GM23338 (cell line): ENCODE data around the gene MRM2. TPM values are rescaled to one million over a fixed set of nuclear protein-coding genes. Genes with fewer than 3 reads are reported as not detected.

Experiments
- ATAC-seq: fragments of 200-7000 bp; cut with Tn5 transposase; 3 replicates; pipeline ENCODE4 v1.9.1; 2020
- DNase-seq: peaks from one replicate; pipeline ENCODE4 v3.0.0-alpha.2; 2015; ENCODE audit warnings: low spot score
- H2AFZ ChIP-seq: fragments of 200-600 bp; sonication (generic); 2 replicates; pipeline ENCODE4 v1.8.0; 2016; ENCODE audit warnings: antibody characterized with exemption, mild to moderate bottlenecking, moderate library complexity
- H3F3A ChIP-seq: fragments of 200-600 bp; sonication (generic); replicated peaks from 2 replicates; pipeline ENCODE4 v1.8.0; 2017; ENCODE audit warnings: antibody characterized with exemption, mixed run types, low read depth
- H3K27ac ChIP-seq: fragments of 200-600 bp; sonication (generic); 2 replicates; pipeline ENCODE4 v1.6.1; 2016; ENCODE audit warnings: low read depth
- H3K27me3 ChIP-seq: fragments of 200-600 bp; sonication (generic); 2 replicates; pipeline ENCODE4 v1.8.0; 2016; ENCODE audit warnings: mild to moderate bottlenecking, mixed run types, moderate library complexity; ENCODE audit not compliant: insufficient read depth
- H3K36me3 ChIP-seq: fragments of 200-600 bp; sonication (generic); 2 replicates; pipeline ENCODE4 v1.8.0; 2016; ENCODE audit warnings: mild to moderate bottlenecking; ENCODE audit not compliant: insufficient read depth
- H3K4me1 ChIP-seq: fragments of 200-600 bp; sonication (generic); 2 replicates; pipeline ENCODE4 v1.8.0; 2016; ENCODE audit warnings: mild to moderate bottlenecking, moderate library complexity; ENCODE audit not compliant: insufficient read depth
- H3K4me2 ChIP-seq: fragments of 200-600 bp; sonication (generic); 2 replicates; pipeline ENCODE4 v1.7.1; 2017; ENCODE audit warnings: mixed run types
- H3K4me3 ChIP-seq: fragments of 200-600 bp; sonication (generic); 2 replicates; pipeline ENCODE4 v1.6.1; 2016; ENCODE audit warnings: mixed run types
- H3K79me2 ChIP-seq: fragments of 200-600 bp; sonication (generic); replicated peaks from 2 replicates; pipeline ENCODE4 v1.8.0; 2017; ENCODE audit warnings: mild to moderate bottlenecking; ENCODE audit not compliant: insufficient read depth
- H3K9me2 ChIP-seq: fragments of 200-600 bp; sonication (generic); 2 replicates; pipeline ENCODE4 v1.8.0; 2017; ENCODE audit not compliant: insufficient read depth
- H4K20me1 ChIP-seq: fragments of 200-600 bp; sonication (generic); replicated peaks from 2 replicates; pipeline ENCODE4 v1.8.0; 2017; ENCODE audit warnings: mild to moderate bottlenecking; ENCODE audit not compliant: insufficient read depth
- H3K27ac Mint-ChIP-seq: 2 replicates; pipeline ENCODE4 v1.8.0; 2020; ENCODE audit warnings: inconsistent platforms, mild to moderate bottlenecking, moderate library complexity, mixed read lengths
- H3K27me3 Mint-ChIP-seq: 3 replicates; pipeline ENCODE4 v1.8.0; 2022; ENCODE audit warnings: low read depth, mild to moderate bottlenecking, moderate library complexity, mixed read lengths, inconsistent platforms; ENCODE audit not compliant: insufficient read depth, poor library complexity
- H3K36me3 Mint-ChIP-seq: 3 replicates; pipeline ENCODE4 v1.8.0; 2021; ENCODE audit warnings: low read depth, mild to moderate bottlenecking, inconsistent platforms, moderate library complexity, mixed read lengths
- H3K4me1 Mint-ChIP-seq: 3 replicates; pipeline ENCODE4 v1.8.0; 2020; ENCODE audit warnings: mild to moderate bottlenecking, inconsistent platforms, mixed read lengths
- H3K4me3 Mint-ChIP-seq: 3 replicates; pipeline ENCODE4 v1.8.0; 2021; ENCODE audit warnings: moderate library complexity, mild to moderate bottlenecking, inconsistent platforms, mixed read lengths
- H3K9me3 Mint-ChIP-seq: 3 replicates; pipeline ENCODE4 v1.8.0; 2020; ENCODE audit warnings: moderate library complexity, mild to moderate bottlenecking, inconsistent platforms, mixed read lengths
- CREB1 ChIP-seq: fragments of 250-450 bp; sonication (Bioruptor Pico); IDR thresholded peaks from 2 replicates; pipeline ENCODE4 v1.5.0; 2020; ENCODE audit warnings: low read depth, mild to moderate bottlenecking, moderate library complexity
- EZH2 ChIP-seq: fragments of 200-600 bp; sonication (generic); IDR thresholded peaks from one replicate; pipeline ENCODE4 v1.8.0; 2017; ENCODE audit warnings: antibody characterized with exemption, mild to moderate bottlenecking, low read depth; ENCODE audit not compliant: unreplicated experiment
- EZH2phosphoT487 ChIP-seq: fragments of 200-600 bp; sonication (generic); IDR thresholded peaks from one replicate; pipeline ENCODE4 v1.8.1; 2018; ENCODE audit warnings: antibody characterized with exemption; ENCODE audit not compliant: unreplicated experiment
- JUNB ChIP-seq: IDR thresholded peaks from one replicate; pipeline ENCODE4 v1.6.1; 2016; ENCODE audit warnings: antibody characterized with exemption; ENCODE audit not compliant: unreplicated experiment
- NANOG ChIP-seq: IDR thresholded peaks from 2 replicates; pipeline ENCODE4 v1.6.1; 2016; ENCODE audit warnings: antibody characterized with exemption, borderline replicate concordance
- POLR2AphosphoS5 ChIP-seq: IDR thresholded peaks from 2 replicates; pipeline ENCODE4 v1.6.1; 2016; ENCODE audit warnings: antibody characterized with exemption, low read depth
- STAT1 ChIP-seq: IDR thresholded peaks from one replicate; pipeline ENCODE4 v1.6.1; 2016; ENCODE audit warnings: antibody characterized with exemption; ENCODE audit not compliant: unreplicated experiment
- ZNF114 ChIP-seq: fragments of 250-450 bp; sonication (Bioruptor Pico); IDR thresholded peaks from 2 replicates; pipeline ENCODE4 v1.5.0; 2020; ENCODE audit warnings: mild to moderate bottlenecking, moderate library complexity
- ZNF331 ChIP-seq: fragments of 250-450 bp; sonication (Bioruptor Pico); IDR thresholded peaks from 2 replicates; pipeline ENCODE4 v1.5.0; 2020; ENCODE audit warnings: low read depth, mild to moderate bottlenecking, moderate library complexity
- polyA plus RNA-seq: library from polyadenylated mRNA; unstranded; fragments of >200 nt; fragmentation: Nextera tagmentation; extraction: Ambion mirVana; gene quantifications from 2 replicates; pipeline ENCODE4 v1.2.1, GENCODE V29; 2016
- total RNA-seq: library from RNA; depleted of rRNA; stranded (reverse); fragments of >200 nt; shearing (Covaris generic); gene quantifications from 2 replicates; pipeline ENCODE4 v1.2.3, GENCODE V29; 2014
- TF ChIP-seq, protein P1 (sequence below): IDR thresholded peaks from 2 replicates; pipeline ENCODE4 v1.6.1; 2016; ENCODE audit warnings: antibody characterized with exemption
- TF ChIP-seq, protein P2 (sequence below): fragments of 250-450 bp; sonication (Bioruptor Pico); IDR thresholded peaks from 2 replicates; pipeline ENCODE4 v1.5.0; 2020; ENCODE audit warnings: mild to moderate bottlenecking, moderate library complexity
- TF ChIP-seq, protein P3 (sequence below), 2 experiments: fragments of 200-600 bp in 1 of 2; sonication (generic) in 1 of 2; conservative IDR thresholded peaks; 2 replicates each; pipeline versions ENCODE4 v1.5.1 to v1.6.1; 2016 to 2017; ENCODE audit warnings: antibody characterized with exemption in 2 of 2, low read depth in 2 of 2, mild to moderate bottlenecking in 2 of 2, moderate library complexity in 1 of 2
- TF ChIP-seq, protein P4 (sequence below): IDR thresholded peaks from one replicate; pipeline ENCODE4 v1.6.1; 2018; ENCODE audit warnings: antibody characterized with exemption; ENCODE audit not compliant: unreplicated experiment

Gene MRM2
- total and polyA plus RNA-seq, 2 experiments from 2014 or later: 30.0 to 37.8 TPM

DNA sequence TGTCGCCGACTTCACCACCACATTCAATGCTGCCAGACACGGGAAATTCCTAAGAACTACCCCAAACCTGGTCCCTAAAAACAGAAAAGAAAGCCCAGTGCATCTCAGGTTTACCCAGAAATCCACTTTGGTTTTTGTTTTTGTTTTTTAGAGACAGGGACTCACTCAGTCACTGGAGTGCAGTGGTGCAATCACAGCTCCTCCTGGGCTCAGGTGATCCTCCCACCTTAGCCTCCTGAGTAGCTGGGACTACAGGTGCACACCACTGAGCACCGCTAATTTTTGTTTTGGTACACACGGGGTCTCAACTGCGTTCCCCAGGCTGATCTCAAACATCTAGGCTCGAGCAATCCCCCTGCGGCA lies 32.1 kb downstream of the MRM2 start:
- H2AFZ ChIP-seq: no peak overlapping the region
- Mint-ChIP-seq H3K9me3 (no peaks in the 10 kb centered on the region), H3K4me1 (no peaks in the 10 kb centered on the region), H3K4me3 (no peak overlapping the region), H3K27ac (no peak overlapping the region), H3K36me3 (peaks cover 69% of the 10 kb centered on the region), H3K27me3 (peaks cover 2% of the 10 kb centered on the region)
- no peak overlapping the region; the same call in 1 of the 2 replicates for H3K27ac ChIP-seq
- H3K4me3 ChIP-seq: no peak overlapping the region
- DNase-seq: no peak
- H3K9me2 ChIP-seq: no peaks in the 10 kb centered on the region
- no peak overlapping the region for H3K4me2 ChIP-seq
- peaks cover 6% of the 10 kb centered on the region; the same call in 1 of the 2 replicates for H3K79me2 ChIP-seq
- no peaks in the 10 kb centered on the region for H3F3A ChIP-seq
- no peaks in the 10 kb centered on the region for H3K27me3 ChIP-seq
- peaks cover 6% of the 10 kb centered on the region; the same call in 1 of the 2 replicates for H4K20me1 ChIP-seq
- H3K36me3 ChIP-seq: peaks cover 11% of the 10 kb centered on the region
- no peak for ATAC-seq
- TF ChIP-seq JUNB (no peak), CREB1 (CRISPR knock-in tag) (no peak), ZNF114 (CRISPR knock-in tag) (no peak), ZNF331 (CRISPR knock-in tag) (no peak), POLR2AphosphoS5 (no peak), EZH2phosphoT487 (no peak), NANOG (no peak), EZH2 (no peak), STAT1 (no peak)
- TF ChIP-seq, protein P1, sequence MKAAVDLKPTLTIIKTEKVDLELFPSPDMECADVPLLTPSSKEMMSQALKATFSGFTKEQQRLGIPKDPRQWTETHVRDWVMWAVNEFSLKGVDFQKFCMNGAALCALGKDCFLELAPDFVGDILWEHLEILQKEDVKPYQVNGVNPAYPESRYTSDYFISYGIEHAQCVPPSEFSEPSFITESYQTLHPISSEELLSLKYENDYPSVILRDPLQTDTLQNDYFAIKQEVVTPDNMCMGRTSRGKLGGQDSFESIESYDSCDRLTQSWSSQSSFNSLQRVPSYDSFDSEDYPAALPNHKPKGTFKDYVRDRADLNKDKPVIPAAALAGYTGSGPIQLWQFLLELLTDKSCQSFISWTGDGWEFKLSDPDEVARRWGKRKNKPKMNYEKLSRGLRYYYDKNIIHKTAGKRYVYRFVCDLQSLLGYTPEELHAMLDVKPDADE: no peak
- TF ChIP-seq, protein P2, sequence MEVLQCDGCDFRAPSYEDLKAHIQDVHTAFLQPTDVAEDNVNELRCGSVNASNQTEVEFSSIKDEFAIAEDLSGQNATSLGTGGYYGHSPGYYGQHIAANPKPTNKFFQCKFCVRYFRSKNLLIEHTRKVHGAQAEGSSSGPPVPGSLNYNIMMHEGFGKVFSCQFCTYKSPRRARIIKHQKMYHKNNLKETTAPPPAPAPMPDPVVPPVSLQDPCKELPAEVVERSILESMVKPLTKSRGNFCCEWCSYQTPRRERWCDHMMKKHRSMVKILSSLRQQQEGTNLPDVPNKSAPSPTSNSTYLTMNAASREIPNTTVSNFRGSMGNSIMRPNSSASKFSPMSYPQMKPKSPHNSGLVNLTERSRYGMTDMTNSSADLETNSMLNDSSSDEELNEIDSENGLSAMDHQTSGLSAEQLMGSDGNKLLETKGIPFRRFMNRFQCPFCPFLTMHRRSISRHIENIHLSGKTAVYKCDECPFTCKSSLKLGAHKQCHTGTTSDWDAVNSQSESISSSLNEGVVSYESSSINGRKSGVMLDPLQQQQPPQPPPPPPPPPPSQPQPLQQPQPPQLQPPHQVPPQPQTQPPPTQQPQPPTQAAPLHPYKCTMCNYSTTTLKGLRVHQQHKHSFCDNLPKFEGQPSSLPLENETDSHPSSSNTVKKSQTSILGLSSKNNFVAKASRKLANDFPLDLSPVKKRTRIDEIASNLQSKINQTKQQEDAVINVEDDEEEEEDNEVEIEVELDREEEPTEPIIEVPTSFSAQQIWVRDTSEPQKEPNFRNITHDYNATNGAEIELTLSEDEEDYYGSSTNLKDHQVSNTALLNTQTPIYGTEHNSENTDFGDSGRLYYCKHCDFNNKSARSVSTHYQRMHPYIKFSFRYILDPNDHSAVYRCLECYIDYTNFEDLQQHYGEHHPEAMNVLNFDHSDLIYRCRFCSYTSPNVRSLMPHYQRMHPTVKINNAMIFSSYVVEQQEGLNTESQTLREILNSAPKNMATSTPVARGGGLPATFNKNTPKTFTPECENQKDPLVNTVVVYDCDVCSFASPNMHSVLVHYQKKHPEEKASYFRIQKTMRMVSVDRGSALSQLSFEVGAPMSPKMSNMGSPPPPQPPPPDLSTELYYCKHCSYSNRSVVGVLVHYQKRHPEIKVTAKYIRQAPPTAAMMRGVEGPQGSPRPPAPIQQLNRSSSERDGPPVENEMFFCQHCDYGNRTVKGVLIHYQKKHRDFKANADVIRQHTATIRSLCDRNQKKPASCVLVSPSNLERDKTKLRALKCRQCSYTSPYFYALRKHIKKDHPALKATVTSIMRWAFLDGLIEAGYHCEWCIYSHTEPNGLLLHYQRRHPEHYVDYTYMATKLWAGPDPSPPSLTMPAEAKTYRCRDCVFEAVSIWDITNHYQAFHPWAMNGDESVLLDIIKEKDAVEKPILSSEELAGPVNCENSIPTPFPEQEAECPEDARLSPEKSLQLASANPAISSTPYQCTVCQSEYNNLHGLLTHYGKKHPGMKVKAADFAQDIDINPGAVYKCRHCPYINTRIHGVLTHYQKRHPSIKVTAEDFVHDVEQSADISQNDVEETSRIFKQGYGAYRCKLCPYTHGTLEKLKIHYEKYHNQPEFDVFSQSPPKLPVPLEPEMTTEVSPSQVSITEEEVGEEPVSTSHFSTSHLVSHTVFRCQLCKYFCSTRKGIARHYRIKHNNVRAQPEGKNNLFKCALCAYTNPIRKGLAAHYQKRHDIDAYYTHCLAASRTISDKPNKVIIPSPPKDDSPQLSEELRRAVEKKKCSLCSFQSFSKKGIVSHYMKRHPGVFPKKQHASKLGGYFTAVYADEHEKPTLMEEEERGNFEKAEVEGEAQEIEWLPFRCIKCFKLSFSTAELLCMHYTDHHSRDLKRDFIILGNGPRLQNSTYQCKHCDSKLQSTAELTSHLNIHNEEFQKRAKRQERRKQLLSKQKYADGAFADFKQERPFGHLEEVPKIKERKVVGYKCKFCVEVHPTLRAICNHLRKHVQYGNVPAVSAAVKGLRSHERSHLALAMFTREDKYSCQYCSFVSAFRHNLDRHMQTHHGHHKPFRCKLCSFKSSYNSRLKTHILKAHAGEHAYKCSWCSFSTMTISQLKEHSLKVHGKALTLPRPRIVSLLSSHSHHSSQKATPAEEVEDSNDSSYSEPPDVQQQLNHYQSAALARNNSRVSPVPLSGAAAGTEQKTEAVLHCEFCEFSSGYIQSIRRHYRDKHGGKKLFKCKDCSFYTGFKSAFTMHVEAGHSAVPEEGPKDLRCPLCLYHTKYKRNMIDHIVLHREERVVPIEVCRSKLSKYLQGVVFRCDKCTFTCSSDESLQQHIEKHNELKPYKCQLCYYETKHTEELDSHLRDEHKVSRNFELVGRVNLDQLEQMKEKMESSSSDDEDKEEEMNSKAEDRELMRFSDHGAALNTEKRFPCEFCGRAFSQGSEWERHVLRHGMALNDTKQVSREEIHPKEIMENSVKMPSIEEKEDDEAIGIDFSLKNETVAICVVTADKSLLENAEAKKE (CRISPR knock-in tag): no peak
- TF ChIP-seq, protein P3, sequence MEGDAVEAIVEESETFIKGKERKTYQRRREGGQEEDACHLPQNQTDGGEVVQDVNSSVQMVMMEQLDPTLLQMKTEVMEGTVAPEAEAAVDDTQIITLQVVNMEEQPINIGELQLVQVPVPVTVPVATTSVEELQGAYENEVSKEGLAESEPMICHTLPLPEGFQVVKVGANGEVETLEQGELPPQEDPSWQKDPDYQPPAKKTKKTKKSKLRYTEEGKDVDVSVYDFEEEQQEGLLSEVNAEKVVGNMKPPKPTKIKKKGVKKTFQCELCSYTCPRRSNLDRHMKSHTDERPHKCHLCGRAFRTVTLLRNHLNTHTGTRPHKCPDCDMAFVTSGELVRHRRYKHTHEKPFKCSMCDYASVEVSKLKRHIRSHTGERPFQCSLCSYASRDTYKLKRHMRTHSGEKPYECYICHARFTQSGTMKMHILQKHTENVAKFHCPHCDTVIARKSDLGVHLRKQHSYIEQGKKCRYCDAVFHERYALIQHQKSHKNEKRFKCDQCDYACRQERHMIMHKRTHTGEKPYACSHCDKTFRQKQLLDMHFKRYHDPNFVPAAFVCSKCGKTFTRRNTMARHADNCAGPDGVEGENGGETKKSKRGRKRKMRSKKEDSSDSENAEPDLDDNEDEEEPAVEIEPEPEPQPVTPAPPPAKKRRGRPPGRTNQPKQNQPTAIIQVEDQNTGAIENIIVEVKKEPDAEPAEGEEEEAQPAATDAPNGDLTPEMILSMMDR (conservative IDR thresholded peaks at IDR 0.05; ENCODE audit: low read depth in 2 of 2): no peak
- TF ChIP-seq, protein P4, sequence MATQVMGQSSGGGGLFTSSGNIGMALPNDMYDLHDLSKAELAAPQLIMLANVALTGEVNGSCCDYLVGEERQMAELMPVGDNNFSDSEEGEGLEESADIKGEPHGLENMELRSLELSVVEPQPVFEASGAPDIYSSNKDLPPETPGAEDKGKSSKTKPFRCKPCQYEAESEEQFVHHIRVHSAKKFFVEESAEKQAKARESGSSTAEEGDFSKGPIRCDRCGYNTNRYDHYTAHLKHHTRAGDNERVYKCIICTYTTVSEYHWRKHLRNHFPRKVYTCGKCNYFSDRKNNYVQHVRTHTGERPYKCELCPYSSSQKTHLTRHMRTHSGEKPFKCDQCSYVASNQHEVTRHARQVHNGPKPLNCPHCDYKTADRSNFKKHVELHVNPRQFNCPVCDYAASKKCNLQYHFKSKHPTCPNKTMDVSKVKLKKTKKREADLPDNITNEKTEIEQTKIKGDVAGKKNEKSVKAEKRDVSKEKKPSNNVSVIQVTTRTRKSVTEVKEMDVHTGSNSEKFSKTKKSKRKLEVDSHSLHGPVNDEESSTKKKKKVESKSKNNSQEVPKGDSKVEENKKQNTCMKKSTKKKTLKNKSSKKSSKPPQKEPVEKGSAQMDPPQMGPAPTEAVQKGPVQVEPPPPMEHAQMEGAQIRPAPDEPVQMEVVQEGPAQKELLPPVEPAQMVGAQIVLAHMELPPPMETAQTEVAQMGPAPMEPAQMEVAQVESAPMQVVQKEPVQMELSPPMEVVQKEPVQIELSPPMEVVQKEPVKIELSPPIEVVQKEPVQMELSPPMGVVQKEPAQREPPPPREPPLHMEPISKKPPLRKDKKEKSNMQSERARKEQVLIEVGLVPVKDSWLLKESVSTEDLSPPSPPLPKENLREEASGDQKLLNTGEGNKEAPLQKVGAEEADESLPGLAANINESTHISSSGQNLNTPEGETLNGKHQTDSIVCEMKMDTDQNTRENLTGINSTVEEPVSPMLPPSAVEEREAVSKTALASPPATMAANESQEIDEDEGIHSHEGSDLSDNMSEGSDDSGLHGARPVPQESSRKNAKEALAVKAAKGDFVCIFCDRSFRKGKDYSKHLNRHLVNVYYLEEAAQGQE: no peak
- no peaks in the 10 kb centered on the region for H3K4me1 ChIP-seq
